SU-DHL-6 (cell line): ENCODE data around the gene CAV1.

Experiments
- H2AFZ ChIP-seq: fragments of 200-600 bp; sonication (generic); 2 replicates; pipeline ENCODE4 v1.6.1; 2014; ENCODE audit warnings: low read depth, mild to moderate bottlenecking, moderate library complexity, mixed read lengths, antibody characterized with exemption, low read length; ENCODE audit not compliant: severe bottlenecking
- H3F3A ChIP-seq: fragments of 200-600 bp; shearing (Covaris generic); 2 replicates; pipeline ENCODE4 v1.6.0; 2016; ENCODE audit warnings: antibody characterized with exemption, mild to moderate bottlenecking; ENCODE audit not compliant: insufficient read depth
- H3K27ac ChIP-seq: fragments of 200-600 bp; sonication (generic); 2 replicates; pipeline ENCODE4 v1.5.1; 2016; ENCODE audit warnings: low read depth, mild to moderate bottlenecking, low read length, moderate library complexity, mixed read lengths
- H3K27me3 ChIP-seq: fragments of 200-600 bp; sonication (generic), shearing (Covaris generic); 2 replicates; pipeline ENCODE4 v1.6.0; 2014; ENCODE audit warnings: mild to moderate bottlenecking, low read length
- H3K36me3 ChIP-seq: fragments of 200-600 bp; sonication (generic); 2 replicates; pipeline ENCODE4 v1.6.1; 2014; ENCODE audit warnings: mild to moderate bottlenecking, low read length, mixed read lengths
- H3K4me2 ChIP-seq: fragments of 300-600, 200-600 bp; shearing (Covaris generic), sonication (generic); 2 replicates; pipeline ENCODE4 v1.6.0; 2014; ENCODE audit warnings: low read length, low read depth, mild to moderate bottlenecking; ENCODE audit not compliant: poor library complexity, severe bottlenecking
- H3K4me3 ChIP-seq: fragments of 200-600 bp; sonication (generic); 2 replicates; pipeline ENCODE4 v1.5.1; 2014; ENCODE audit warnings: antibody characterized with exemption, low read length, mild to moderate bottlenecking, mixed read lengths; ENCODE audit not compliant: insufficient read depth, poor library complexity, severe bottlenecking
- H3K79me2 ChIP-seq: fragments of 200-600 bp; sonication (generic); 2 replicates; pipeline ENCODE4 v1.6.1; 2014; ENCODE audit warnings: mild to moderate bottlenecking, low read length, moderate library complexity; ENCODE audit not compliant: insufficient read depth
- H3K9ac ChIP-seq: fragments of 200-600 bp; sonication (generic); 2 replicates; pipeline ENCODE4 v1.7.0; 2014; ENCODE audit warnings: mild to moderate bottlenecking, low read length
- H3K9me2 ChIP-seq: fragments of 200-600 bp; sonication (generic); replicated peaks from 2 replicates; pipeline ENCODE4 v1.6.1; 2014; ENCODE audit warnings: low read length; ENCODE audit not compliant: insufficient read depth
- H3K9me3 ChIP-seq: fragments of 200-600 bp; sonication (generic); 2 replicates; pipeline ENCODE4 v1.6.1; 2014; ENCODE audit warnings: low read length, mixed read lengths; ENCODE audit not compliant: insufficient read depth
- H4K20me1 ChIP-seq: fragments of 200-600 bp; sonication (generic); 2 replicates; pipeline ENCODE4 v1.6.1; 2014; ENCODE audit warnings: low read depth, mild to moderate bottlenecking, antibody characterized with exemption, low read length, moderate library complexity, mixed read lengths
- CTCF ChIP-seq: fragments of 200-600 bp; sonication (generic); IDR thresholded peaks from one replicate; pipeline ENCODE4 v1.5.1; 2017; ENCODE audit warnings: antibody characterized with exemption, mild to moderate bottlenecking, low read length, moderate library complexity; ENCODE audit not compliant: insufficient read depth, poor library complexity, severe bottlenecking
- EZH2phosphoT487 ChIP-seq: fragments of 200-600 bp; sonication (generic), shearing (Covaris generic); conservative IDR thresholded peaks from 2 replicates; pipeline ENCODE4 v1.6.1; 2018; ENCODE audit warnings: mild to moderate bottlenecking, antibody characterized with exemption, low read length, moderate library complexity, mixed read lengths

CAV1 gene

GRCh38 chr7:116579322-116579721 lies 54.5 kb downstream of the CAV1 start:
- Histone ChIP-seq H3K27me3 (no peaks in the 10 kb centered on the region), H3K79me2 (no peaks in the 10 kb centered on the region), H3K4me2 (no peak overlapping the region), H3K27ac (no peak overlapping the region), H3F3A (no peaks in the 10 kb centered on the region), H3K9ac (no peak overlapping the region), H3K9me3 (no peaks in the 10 kb centered on the region), H3K4me3 (no peak overlapping the region), H3K36me3 (no peaks in the 10 kb centered on the region), H4K20me1 (no peaks in the 10 kb centered on the region), H3K9me2 (no peaks in the 10 kb centered on the region), H2AFZ (no peak overlapping the region)
- TF ChIP-seq CTCF (no peak), EZH2phosphoT487 (no peak)

GRCh38 chr7:116579835-116580234 lies 55.0 kb downstream of the CAV1 start:
- no peak for TF ChIP-seq EZH2phosphoT487
- no peak for TF ChIP-seq CTCF
- Histone ChIP-seq H3K79me2 (no peaks in the 10 kb centered on the region), H2AFZ (no peak overlapping the region), H3K9ac (no peak overlapping the region), H3K4me3 (no peak overlapping the region), H3K27me3 (no peaks in the 10 kb centered on the region), H3K36me3 (no peaks in the 10 kb centered on the region), H3K4me2 (no peak overlapping the region), H3K9me2 (no peaks in the 10 kb centered on the region), H3K27ac (no peak overlapping the region), H4K20me1 (no peaks in the 10 kb centered on the region), H3F3A (no peaks in the 10 kb centered on the region), H3K9me3 (no peaks in the 10 kb centered on the region)

- H3K27ac ChIP-seq: no peak overlapping the region
- H3K79me2 ChIP-seq: no peaks in the 10 kb centered on the region
- no peak overlapping the region for H2AFZ ChIP-seq
- no peaks in the 10 kb centered on the region for H3K27me3 ChIP-seq
- H3K9me3 ChIP-seq: no peaks in the 10 kb centered on the region
- TF ChIP-seq CTCF (no peak), EZH2phosphoT487 (no peak)
- H4K20me1 ChIP-seq: no peaks in the 10 kb centered on the region
- no peak overlapping the region for H3K4me2 ChIP-seq
- no peaks in the 10 kb centered on the region for H3K36me3 ChIP-seq
- H3F3A ChIP-seq: no peaks in the 10 kb centered on the region
- H3K9me2 ChIP-seq: no peaks in the 10 kb centered on the region
- no peak overlapping the region for H3K9ac ChIP-seq
- H3K4me3 ChIP-seq: no peak overlapping the region
Measured at GRCh38 chr7:116582164-116582732, 57.4 kb downstream of the CAV1 start.
